Measurements from ENCODE around the gene SLC12A8.

- no peak for TF ChIP-seq CTCF (IDR thresholded peaks at IDR 0.05)
- TF ChIP-seq POLR2A (IDR thresholded peaks at IDR 0.05): no peak
Measured at GRCh38 chr3:125057186-125057850, 155.2 kb downstream of the SLC12A8 start.
